K562 (cell line): ENCODE data around the gene FGF22. TPM values are rescaled to one million over a fixed set of nuclear protein-coding genes. Genes with fewer than 3 reads are reported as not detected.

Source experiments
- BCOR ChIP-seq: fragments of 450-650 bp; IDR thresholded peaks from 2 replicates; pipeline ENCODE4 v1.6.1; 2016
- CAMTA2 ChIP-seq: fragments of 250-450 bp; sonication (Bioruptor Pico); conservative IDR thresholded peaks from 2 replicates; pipeline ENCODE4 v1.5.1; 2022
- EGR1 ChIP-seq: fragments of 450-650 bp; conservative IDR thresholded peaks from 2 replicates; pipeline ENCODE4 v1.6.1; 2017; ENCODE audit warnings: mild to moderate bottlenecking
- FIP1L1 ChIP-seq: fragments of 200-400 bp; formaldehyde crosslinking; IDR thresholded peaks from 2 replicates; pipeline ENCODE4 v1.6.1; 2018; ENCODE audit warnings: mild to moderate bottlenecking, low read depth, low read length; ENCODE audit not compliant: poor library complexity, severe bottlenecking
- GATAD2B ChIP-seq: fragments of 450-650 bp; IDR thresholded peaks from 2 replicates; pipeline ENCODE4 v1.6.1; 2017; ENCODE audit warnings: mild to moderate bottlenecking, borderline replicate concordance
- HDAC8 ChIP-seq: fragments of 450-650 bp; IDR thresholded peaks from 2 replicates; pipeline ENCODE4 v1.6.1; 2016; ENCODE audit warnings: mild to moderate bottlenecking, missing genetic modification characterization, moderate library complexity, missing compliant biosample characterization
- ID3 ChIP-seq, 2 experiments: fragments of 250-450 bp in 1 of 2; fragments of 450-650 bp in 1 of 2; sonication (Bioruptor Pico) in 1 of 2; IDR thresholded peaks; 2 replicates each; pipeline versions ENCODE4 v1.6.1 to v1.8.0; 2016 to 2021; ENCODE audit warnings: mild to moderate bottlenecking in 2 of 2, moderate library complexity in 2 of 2, missing compliant biosample characterization in 1 of 2, missing genetic modification characterization in 1 of 2
- KLF1 ChIP-seq: fragments of 450-650 bp; IDR thresholded peaks from 2 replicates; pipeline ENCODE4 v1.6.1; 2016; ENCODE audit warnings: missing genetic modification characterization, missing compliant biosample characterization
- MAZ ChIP-seq, 2 experiments: fragments of 450-650 bp in 1 of 2; sonication (generic) in 1 of 2; formaldehyde crosslinking; IDR thresholded peaks in 1 of 2; conservative IDR thresholded peaks in 1 of 2; 2 replicates each; pipeline versions ENCODE4 v1.4.0 to v1.5.0; 2020; ENCODE audit warnings: mild to moderate bottlenecking in 1 of 2, missing genetic modification reagents in 1 of 2
- NONO ChIP-seq, 2 experiments: fragments of 200-400 bp in 1 of 2; fragments of 450-650 bp in 1 of 2; formaldehyde crosslinking in 1 of 2; IDR thresholded peaks; 2 replicates each; pipeline ENCODE4 v1.6.1; 2017; ENCODE audit warnings: low read depth in 2 of 2, mild to moderate bottlenecking in 2 of 2, moderate library complexity in 2 of 2, low read length in 1 of 2
- PRPF4 ChIP-seq: fragments of 200-400 bp; formaldehyde crosslinking; IDR thresholded peaks from one replicate; pipeline ENCODE4 v1.6.1; 2017; ENCODE audit warnings: low read length, low read depth, mild to moderate bottlenecking; ENCODE audit not compliant: insufficient read depth, poor library complexity, severe bottlenecking
- RBBP5 ChIP-seq: fragments of 200-600 bp; sonication (generic); IDR thresholded peaks from 2 replicates; pipeline ENCODE4 v1.6.1; 2012; ENCODE audit warnings: borderline replicate concordance, mild to moderate bottlenecking, low read length, control low read depth, inconsistent platforms; ENCODE audit not compliant: insufficient read depth, poor library complexity, severe bottlenecking
- SIN3B ChIP-seq: fragments of 450-650 bp; IDR thresholded peaks from 2 replicates; pipeline ENCODE4 v1.6.1; 2017; ENCODE audit warnings: low read depth, mild to moderate bottlenecking, moderate library complexity
- STAG1 ChIP-seq: sonication (generic); formaldehyde crosslinking; IDR thresholded peaks from 2 replicates; pipeline ENCODE4 v1.5.0; 2020; ENCODE audit warnings: missing genetic modification reagents, borderline replicate concordance
- TCF7 ChIP-seq: sonication (generic); IDR thresholded peaks from 2 replicates; pipeline ENCODE4 v1.6.1; 2016; ENCODE audit warnings: antibody characterized with exemption, borderline replicate concordance
- UBTF ChIP-seq, 2 experiments: IDR thresholded peaks; 2 replicates each; pipeline ENCODE4 v1.6.1; 2012; ENCODE audit warnings: improper control_type of control experiment in 2 of 2, low read depth in 2 of 2, low read length in 2 of 2, borderline replicate concordance in 1 of 2
- ZC3H4 ChIP-seq: sonication (generic); formaldehyde crosslinking; IDR thresholded peaks from 2 replicates; pipeline ENCODE4 v1.9.0; 2021; ENCODE audit warnings: missing genetic modification reagents, borderline replicate concordance
- ZFPM2 ChIP-seq: fragments of 250-450 bp; sonication (Bioruptor Pico); IDR thresholded peaks from 2 replicates; pipeline ENCODE4 v1.5.1; 2022; ENCODE audit warnings: mild to moderate bottlenecking
- ZFX ChIP-seq: sonication (generic); formaldehyde crosslinking; IDR thresholded peaks from 2 replicates; pipeline ENCODE4 v1.8.0; 2022; ENCODE audit warnings: mild to moderate bottlenecking, missing genetic modification reagents, moderate library complexity
- ZNF133 ChIP-seq: fragments of 250-450 bp; sonication (Bioruptor Pico); IDR thresholded peaks from 2 replicates; pipeline ENCODE4 v1.4.0; 2020; ENCODE audit warnings: mild to moderate bottlenecking
- ZNF431 ChIP-seq: sonication (generic); formaldehyde crosslinking; IDR thresholded peaks from 2 replicates; pipeline ENCODE4 v1.8.0; 2022; ENCODE audit warnings: mild to moderate bottlenecking, missing genetic modification reagents
- ZNF511 ChIP-seq: sonication (generic); formaldehyde crosslinking; IDR thresholded peaks from 2 replicates; pipeline ENCODE4 v1.8.0; 2022; ENCODE audit warnings: mild to moderate bottlenecking, missing genetic modification reagents
- ZNF780A ChIP-seq: fragments of 250-450 bp; sonication (Bioruptor Pico); IDR thresholded peaks from 2 replicates; pipeline ENCODE4 v1.5.0; 2021; ENCODE audit warnings: mild to moderate bottlenecking
- polyA plus RNA-seq, 8 experiments: library from polyadenylated mRNA; depleted of rRNA in 4 of 8; stranded (reverse) in 5 of 8; unstranded in 3 of 8; fragments of >200 nt; fragmentation: Nextera tagmentation in 2 of 8; fragmentation: Illumina TruSeq in 1 of 8; extraction: Ambion mirVana in 2 of 8; extraction: Trizol in 1 of 8; gene quantifications; 2 replicates each; pipeline versions ENCODE4 v1.2.1 to v1.2.3, GENCODE V29; 2011 to 2014; ENCODE audit warnings: inconsistent platforms in 1 of 8, missing spikeins in 1 of 8
- total RNA-seq, 7 experiments: library from RNA; depleted of rRNA in 6 of 7; stranded (reverse); fragments of >200 nt in 6 of 7; fragmentation: Illumina TruSeq in 2 of 7; extraction: Trizol in 2 of 7; gene quantifications; 2 replicates each; pipeline versions ENCODE4 v1.2.1 to v1.2.3, GENCODE V29; 2011 to 2021; ENCODE audit warnings: low replicate concordance in 1 of 7

FGF22 gene
- total and polyA plus RNA-seq, 9 of the 15 experiments (the other 6 are each of a cell fraction or from before 2014, with no cell fraction given): 0.14 to 2.2 (median 0.86) TPM; not detected in 4

GRCh38 chr19:679418-680286 lies 40.0 kb downstream of the FGF22 start (continued):
- TF ChIP-seq NONO (IDR thresholded peaks at IDR 0.05; ENCODE audit: low read depth in 2 of 2, low read length in 1 of 2) (peak in 1 of 2 experiments; percentile 86; a peak in 1 of 4 replicates), PRPF4 (peak; percentile 44), MAZ (CRISPR knock-in tag; conservative IDR thresholded peaks at IDR 0.05 in 1 of 2, IDR thresholded peaks at IDR 0.05 in 1 of 2) (peak in 1 of 2 experiments; percentile 77; a peak in 2 of 4 replicates), ZC3H4 (CRISPR knock-in tag) (peak; percentile 83; the same call in 1 of the 2 replicates), GATAD2B (peak; percentile 97), SIN3B (0 out of 2 replicates have a peak, but pooled peaks have one; percentile 80), ZNF780A (CRISPR knock-in tag) (no peak), ZNF133 (CRISPR knock-in tag) (no peak), RBBP5 (peak; percentile 28), HDAC8 (tag) (0 out of 2 replicates have a peak, but pooled peaks have one; percentile 76), CAMTA2 (CRISPR knock-in tag) (peak; percentile 78; the same call in 1 of the 2 replicates), BCOR (peak; percentile 76), STAG1 (CRISPR knock-in tag) (0 out of 2 replicates have a peak, but pooled peaks have one; percentile 26), KLF1 (tag) (0 out of 2 replicates have a peak, but pooled peaks have one; percentile 45), ID3 (CRISPR knock-in tag; IDR thresholded peaks at IDR 0.05) (no peak), ID3 (tag; IDR thresholded peaks at IDR 0.05) (0 out of 2 replicates have a peak, but pooled peaks have one; percentile 67), UBTF (IDR thresholded peaks at IDR 0.05; ENCODE audit: borderline replicate concordance in 1 of 2, low read depth in 2 of 2, low read length in 2 of 2) (0 out of 4 replicates have a peak, but pooled peaks of 1 of the 2 experiments have one; percentile 0), ZNF431 (CRISPR knock-in tag) (0 out of 2 replicates have a peak, but pooled peaks have one; percentile 47), TCF7 (no peak), EGR1 (peak; percentile 52), ZNF511 (CRISPR knock-in tag) (0 out of 2 replicates have a peak, but pooled peaks have one; percentile 81), ZFX (CRISPR knock-in tag) (peak; percentile 82), ZFPM2 (CRISPR knock-in tag) (peak; percentile 52; the same call in 1 of the 2 replicates), FIP1L1 (peak; percentile 61)
